ENCODE data around the gene CDK18. TPM values are rescaled to one million over a fixed set of nuclear protein-coding genes. Genes with fewer than 3 reads are reported as not detected.

Gene CDK18
- total and polyA plus RNA-seq, 2 experiments from 2014 or later = not detected

- no peaks in the 10 kb centered on the region for H4K20me1 ChIP-seq (ENCODE audit: insufficient read depth)
- no peak for DNase-seq
- no peak overlapping the region for H2AFZ ChIP-seq
- H3K36me3 ChIP-seq (ENCODE audit: low read depth) = no peaks in the 10 kb centered on the region
- peak overlapping the region; percentile 51 for H3K4me2 ChIP-seq (ENCODE audit: unreplicated experiment)
- H3K9ac ChIP-seq = no peak overlapping the region
- no peaks in the 10 kb centered on the region for H3F3A ChIP-seq (ENCODE audit: insufficient read depth)
- no peaks in the 10 kb centered on the region for H3K79me2 ChIP-seq (ENCODE audit: insufficient read depth)
- TF ChIP-seq EZH2 (IDR thresholded peaks at IDR 0.05; ENCODE audit: insufficient read depth, poor library complexity, severe bottlenecking) = no peak
- TF ChIP-seq EZH2phosphoT487 (IDR thresholded peaks at IDR 0.05; ENCODE audit: insufficient read depth, low read depth) = no peak
- peaks cover 11% of the 10 kb centered on the region for H3K27me3 ChIP-seq (replicated peaks; ENCODE audit: insufficient read depth)
- 37 to 45% methylated on average over 7 of the region's 7 CpGs for WGBS, 2 experiments (ENCODE audit: low coverage in 1 of 2, low lambda C conversion rate in 2 of 2, missing lambda C conversion rate in 2 of 2)
- 0 out of 2 replicates have a peak overlapping the region, but pooled peaks have one; percentile 1 for H3K4me3 ChIP-seq
- in situ Hi-C loops (cut with MboI) = no loop called here
- no peaks in the 10 kb centered on the region for H3K9me3 ChIP-seq (ENCODE audit: low read depth)
- H3K27ac ChIP-seq = no peak overlapping the region
- H3K4me1 ChIP-seq (ENCODE audit: insufficient read depth) = peaks cover 20% of the 10 kb centered on the region
- no peaks in the 10 kb centered on the region for H3K9me2 ChIP-seq (ENCODE audit: insufficient read depth)
Observed at GRCh38 chr1:205492774-205493173, 11.7 kb upstream of the CDK18 start.

- TF ChIP-seq EZH2 (IDR thresholded peaks at IDR 0.05; ENCODE audit: insufficient read depth, poor library complexity, severe bottlenecking) = no peak
- Histone ChIP-seq H3K4me3 (0 out of 2 replicates have a peak overlapping the region, but pooled peaks have one; percentile 1), H3K4me2 (ENCODE audit: unreplicated experiment) (peak overlapping the region; percentile 51), H2AFZ (no peak overlapping the region), H3F3A (ENCODE audit: insufficient read depth) (no peaks in the 10 kb centered on the region), H3K9me3 (ENCODE audit: low read depth) (no peaks in the 10 kb centered on the region), H3K79me2 (ENCODE audit: insufficient read depth) (no peaks in the 10 kb centered on the region), H4K20me1 (ENCODE audit: insufficient read depth) (no peaks in the 10 kb centered on the region), H3K9ac (no peak overlapping the region), H3K27me3 (replicated peaks; ENCODE audit: insufficient read depth) (peaks cover 11% of the 10 kb centered on the region), H3K4me1 (ENCODE audit: insufficient read depth) (peaks cover 20% of the 10 kb centered on the region), H3K27ac (no peak overlapping the region), H3K9me2 (ENCODE audit: insufficient read depth) (no peaks in the 10 kb centered on the region), H3K36me3 (ENCODE audit: low read depth) (no peaks in the 10 kb centered on the region)
- DNase-seq = peak; percentile 88
- in situ Hi-C loops (cut with MboI) = no loop called here
- WGBS, 2 experiments (ENCODE audit: low coverage in 1 of 2, low lambda C conversion rate in 2 of 2, missing lambda C conversion rate in 2 of 2) = 27 to 35% methylated on average over 11 of the region's 11 CpGs
Observed at GRCh38 chr1:205493241-205494085, 11.0 kb upstream of the CDK18 start.

- Histone ChIP-seq H3K36me3 (ENCODE audit: low read depth) (no peaks in the 10 kb centered on the region), H3K27me3 (replicated peaks; ENCODE audit: insufficient read depth) (peaks cover 11% of the 10 kb centered on the region), H3K27ac (no peak overlapping the region), H3K9ac (no peak overlapping the region), H4K20me1 (ENCODE audit: insufficient read depth) (no peaks in the 10 kb centered on the region), H3K4me3 (no peak overlapping the region), H2AFZ (no peak overlapping the region), H3K79me2 (ENCODE audit: insufficient read depth) (no peaks in the 10 kb centered on the region), H3K9me2 (ENCODE audit: insufficient read depth) (no peaks in the 10 kb centered on the region), H3K9me3 (ENCODE audit: low read depth) (no peaks in the 10 kb centered on the region), H3K4me1 (ENCODE audit: insufficient read depth) (peaks cover 20% of the 10 kb centered on the region), H3F3A (ENCODE audit: insufficient read depth) (no peaks in the 10 kb centered on the region), H3K4me2 (ENCODE audit: unreplicated experiment) (no peak overlapping the region)
- TF ChIP-seq EZH2phosphoT487 (IDR thresholded peaks at IDR 0.05; ENCODE audit: insufficient read depth, low read depth) (no peak), EZH2 (IDR thresholded peaks at IDR 0.05; ENCODE audit: insufficient read depth, poor library complexity, severe bottlenecking) (no peak)
- no peak for DNase-seq
- WGBS, 2 experiments (ENCODE audit: low coverage in 1 of 2, low lambda C conversion rate in 2 of 2, missing lambda C conversion rate in 2 of 2) = 49 to 74% methylated on average over 4 of the region's 4 CpGs
- in situ Hi-C loops (cut with MboI) = no loop called here
Observed at GRCh38 chr1:205494115-205494514, 10.4 kb upstream of the CDK18 start.

GRCh38 chr1:205495237-205495823 is 9.1 kb upstream of the CDK18 start:
- H4K20me1 ChIP-seq (ENCODE audit: insufficient read depth) = no peaks in the 10 kb centered on the region
- in situ Hi-C loops (cut with MboI) = no loop called here
- no peak overlapping the region for H3K4me2 ChIP-seq (ENCODE audit: unreplicated experiment)
- H3K36me3 ChIP-seq (ENCODE audit: low read depth) = no peaks in the 10 kb centered on the region
- WGBS, 2 experiments (ENCODE audit: low coverage in 1 of 2, low lambda C conversion rate in 2 of 2, missing lambda C conversion rate in 2 of 2) = 38 to 42% methylated on average over 9 of the region's 9 CpGs
- H3K9me2 ChIP-seq (ENCODE audit: insufficient read depth) = no peaks in the 10 kb centered on the region
- H3K27ac ChIP-seq = no peak overlapping the region
- TF ChIP-seq EZH2phosphoT487 (IDR thresholded peaks at IDR 0.05; ENCODE audit: insufficient read depth, low read depth) = no peak
- no peak for TF ChIP-seq EZH2 (IDR thresholded peaks at IDR 0.05; ENCODE audit: insufficient read depth, poor library complexity, severe bottlenecking)
- peaks cover 20% of the 10 kb centered on the region for H3K4me1 ChIP-seq (ENCODE audit: insufficient read depth)
- H3K4me3 ChIP-seq = no peak overlapping the region
- no peak for DNase-seq
- H3K79me2 ChIP-seq (ENCODE audit: insufficient read depth) = no peaks in the 10 kb centered on the region
- no peaks in the 10 kb centered on the region for H3K9me3 ChIP-seq (ENCODE audit: low read depth)
- H3K9ac ChIP-seq = no peak overlapping the region
- no peaks in the 10 kb centered on the region for H3F3A ChIP-seq (ENCODE audit: insufficient read depth)
- H3K27me3 ChIP-seq (replicated peaks; ENCODE audit: insufficient read depth) = peaks cover 4% of the 10 kb centered on the region; the same call in 1 of the 2 replicates
- H2AFZ ChIP-seq = no peak overlapping the region

Data from GM23248 (cell line).